ENCODE measurements around the gene CCSER1.

DNA sequence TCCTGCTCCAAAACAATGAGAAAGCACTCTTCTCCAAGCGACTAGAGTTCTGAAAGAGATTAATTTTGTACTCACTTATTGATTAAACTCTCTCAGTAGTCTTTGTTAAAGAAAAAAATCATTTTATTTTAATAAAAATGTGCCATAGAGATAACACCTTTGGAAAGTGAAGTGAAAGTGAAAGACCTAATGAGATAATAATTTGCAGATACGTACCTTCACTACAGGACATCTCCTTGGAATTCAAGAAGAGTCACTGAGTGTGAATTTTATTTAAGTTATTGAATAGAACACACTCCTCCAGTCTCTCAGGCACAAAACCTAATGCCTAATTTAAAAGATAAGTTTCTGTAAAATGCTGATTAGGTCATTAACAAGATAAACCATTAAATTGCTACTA, 1106.0 kb downstream of the CCSER1 start:
- TF ChIP-seq RAD21 (conservative IDR thresholded peaks at IDR 0.05): no peak
- TF ChIP-seq, protein P1, sequence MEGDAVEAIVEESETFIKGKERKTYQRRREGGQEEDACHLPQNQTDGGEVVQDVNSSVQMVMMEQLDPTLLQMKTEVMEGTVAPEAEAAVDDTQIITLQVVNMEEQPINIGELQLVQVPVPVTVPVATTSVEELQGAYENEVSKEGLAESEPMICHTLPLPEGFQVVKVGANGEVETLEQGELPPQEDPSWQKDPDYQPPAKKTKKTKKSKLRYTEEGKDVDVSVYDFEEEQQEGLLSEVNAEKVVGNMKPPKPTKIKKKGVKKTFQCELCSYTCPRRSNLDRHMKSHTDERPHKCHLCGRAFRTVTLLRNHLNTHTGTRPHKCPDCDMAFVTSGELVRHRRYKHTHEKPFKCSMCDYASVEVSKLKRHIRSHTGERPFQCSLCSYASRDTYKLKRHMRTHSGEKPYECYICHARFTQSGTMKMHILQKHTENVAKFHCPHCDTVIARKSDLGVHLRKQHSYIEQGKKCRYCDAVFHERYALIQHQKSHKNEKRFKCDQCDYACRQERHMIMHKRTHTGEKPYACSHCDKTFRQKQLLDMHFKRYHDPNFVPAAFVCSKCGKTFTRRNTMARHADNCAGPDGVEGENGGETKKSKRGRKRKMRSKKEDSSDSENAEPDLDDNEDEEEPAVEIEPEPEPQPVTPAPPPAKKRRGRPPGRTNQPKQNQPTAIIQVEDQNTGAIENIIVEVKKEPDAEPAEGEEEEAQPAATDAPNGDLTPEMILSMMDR (IDR thresholded peaks at IDR 0.05; ENCODE audit: poor library complexity, severe bottlenecking): no peak
- no peak for TF ChIP-seq EP300 (conservative IDR thresholded peaks at IDR 0.05; ENCODE audit: poor library complexity, severe bottlenecking)
- TF ChIP-seq SMC3 (conservative IDR thresholded peaks at IDR 0.05; ENCODE audit: poor library complexity): no peak
- TF ChIP-seq EZH2 (IDR thresholded peaks at IDR 0.05; ENCODE audit: borderline replicate concordance, insufficient read depth, low read length, poor library complexity, severe bottlenecking): no peak
- TF ChIP-seq, protein P2, sequence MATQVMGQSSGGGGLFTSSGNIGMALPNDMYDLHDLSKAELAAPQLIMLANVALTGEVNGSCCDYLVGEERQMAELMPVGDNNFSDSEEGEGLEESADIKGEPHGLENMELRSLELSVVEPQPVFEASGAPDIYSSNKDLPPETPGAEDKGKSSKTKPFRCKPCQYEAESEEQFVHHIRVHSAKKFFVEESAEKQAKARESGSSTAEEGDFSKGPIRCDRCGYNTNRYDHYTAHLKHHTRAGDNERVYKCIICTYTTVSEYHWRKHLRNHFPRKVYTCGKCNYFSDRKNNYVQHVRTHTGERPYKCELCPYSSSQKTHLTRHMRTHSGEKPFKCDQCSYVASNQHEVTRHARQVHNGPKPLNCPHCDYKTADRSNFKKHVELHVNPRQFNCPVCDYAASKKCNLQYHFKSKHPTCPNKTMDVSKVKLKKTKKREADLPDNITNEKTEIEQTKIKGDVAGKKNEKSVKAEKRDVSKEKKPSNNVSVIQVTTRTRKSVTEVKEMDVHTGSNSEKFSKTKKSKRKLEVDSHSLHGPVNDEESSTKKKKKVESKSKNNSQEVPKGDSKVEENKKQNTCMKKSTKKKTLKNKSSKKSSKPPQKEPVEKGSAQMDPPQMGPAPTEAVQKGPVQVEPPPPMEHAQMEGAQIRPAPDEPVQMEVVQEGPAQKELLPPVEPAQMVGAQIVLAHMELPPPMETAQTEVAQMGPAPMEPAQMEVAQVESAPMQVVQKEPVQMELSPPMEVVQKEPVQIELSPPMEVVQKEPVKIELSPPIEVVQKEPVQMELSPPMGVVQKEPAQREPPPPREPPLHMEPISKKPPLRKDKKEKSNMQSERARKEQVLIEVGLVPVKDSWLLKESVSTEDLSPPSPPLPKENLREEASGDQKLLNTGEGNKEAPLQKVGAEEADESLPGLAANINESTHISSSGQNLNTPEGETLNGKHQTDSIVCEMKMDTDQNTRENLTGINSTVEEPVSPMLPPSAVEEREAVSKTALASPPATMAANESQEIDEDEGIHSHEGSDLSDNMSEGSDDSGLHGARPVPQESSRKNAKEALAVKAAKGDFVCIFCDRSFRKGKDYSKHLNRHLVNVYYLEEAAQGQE (IDR thresholded peaks at IDR 0.05; ENCODE audit: borderline replicate concordance): no peak
- TF ChIP-seq MXI1 (conservative IDR thresholded peaks at IDR 0.05; ENCODE audit: poor library complexity, severe bottlenecking): no peak
- no peak for TF ChIP-seq POLR2AphosphoS5 (IDR thresholded peaks at IDR 0.05)
- no peak for TF ChIP-seq TAF1 (IDR thresholded peaks at IDR 0.05; ENCODE audit: low read depth)

All from neural cell (in vitro differentiated cells).